ENCODE results near the gene CD93. TPM values are rescaled to one million over a fixed set of nuclear protein-coding genes. Genes with fewer than 3 reads are reported as not detected.

CD93 gene
- total RNA-seq, 2 experiments from 2014 or later: 1.1 TPM

DNA sequence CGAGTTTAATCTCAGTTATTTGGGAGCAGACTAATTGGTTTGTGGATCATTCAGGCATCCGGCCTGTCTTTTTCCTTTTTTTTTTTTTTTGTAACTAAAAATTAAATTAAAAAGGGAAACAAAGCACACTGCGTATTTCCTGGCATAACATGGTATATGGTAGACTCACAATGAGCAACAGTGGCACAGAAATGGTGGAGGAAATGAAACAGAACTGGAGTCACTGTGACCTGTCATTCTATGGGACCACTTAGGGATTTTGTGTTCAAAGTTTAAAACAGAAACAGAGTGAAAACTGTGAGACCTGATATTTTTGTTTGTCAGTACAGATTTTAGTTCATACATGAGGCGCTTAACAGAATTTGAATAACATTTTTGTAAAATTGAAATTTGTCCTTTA lies 4.8 kb upstream of the CD93 start:
- H3K27ac ChIP-seq (ENCODE audit: low read depth in 1 of 2, low read length in 2 of 2): no peak overlapping the region
- H3K4me1 Mint-ChIP-seq (ENCODE audit: low read depth): peaks cover 9% of the 10 kb centered on the region
- POLR2A ChIA-PET: no interaction called here
- no peak for DNase-seq
- TF ChIP-seq CTCF (IDR thresholded peaks at IDR 0.05): no peak
- peaks cover 4 to 6% of the 10 kb centered on the region in 2 experiments for H3K27me3 ChIP-seq (ENCODE audit: control insufficient read depth in 1 of 2, insufficient read depth in 2 of 2, low read length in 2 of 2)
- H3K36me3 Mint-ChIP-seq (ENCODE audit: low read depth): no peaks in the 10 kb centered on the region
- H3K4me3 Mint-ChIP-seq: no peak overlapping the region
- H3K9me3 ChIP-seq (ENCODE audit: control insufficient read depth in 1 of 2, insufficient read depth in 1 of 2, low read length in 2 of 2): no peaks in the 10 kb centered on the region
- no peak overlapping the region for H3K4me3 ChIP-seq (ENCODE audit: low read length)
- H3K4me1 ChIP-seq (ENCODE audit: insufficient read depth, low read length): peaks cover 20% of the 10 kb centered on the region
- H3K27ac Mint-ChIP-seq: no peak overlapping the region
- peaks cover 6% of the 10 kb centered on the region for H3K27me3 Mint-ChIP-seq
- intact Hi-C loops (cut with DNase I, micrococcal nuclease): no loop called here
- ATAC-seq (ENCODE audit: poor library complexity): no peak
- CTCF ChIA-PET: no interaction called here
- H3K36me3 ChIP-seq (ENCODE audit: insufficient read depth, low read length): no peaks in the 10 kb centered on the region
- H3K9me3 Mint-ChIP-seq: no peaks in the 10 kb centered on the region

GRCh38 chr20:23090147-23090546 lies 4.0 kb upstream of the CD93 start:
- H3K36me3 ChIP-seq (ENCODE audit: insufficient read depth, low read length): no peaks in the 10 kb centered on the region
- H3K4me1 ChIP-seq (ENCODE audit: insufficient read depth, low read length): peaks cover 26% of the 10 kb centered on the region
- no peak overlapping the region for H3K4me3 ChIP-seq (ENCODE audit: low read length)
- H3K27me3 ChIP-seq (ENCODE audit: control insufficient read depth in 1 of 2, insufficient read depth in 2 of 2, low read length in 2 of 2): peaks cover 4 to 6% of the 10 kb centered on the region in 2 experiments
- Mint-ChIP-seq H3K9me3 (no peaks in the 10 kb centered on the region), H3K27ac (no peak overlapping the region), H3K4me3 (no peak overlapping the region), H3K4me1 (ENCODE audit: low read depth) (peaks cover 9% of the 10 kb centered on the region), H3K36me3 (ENCODE audit: low read depth) (no peaks in the 10 kb centered on the region), H3K27me3 (peaks cover 6% of the 10 kb centered on the region)
- TF ChIP-seq CTCF (IDR thresholded peaks at IDR 0.05): no peak
- peaks cover 0 to under 1% of the 10 kb centered on the region in 2 experiments for H3K9me3 ChIP-seq (ENCODE audit: control insufficient read depth in 1 of 2, insufficient read depth in 1 of 2, low read length in 2 of 2)
- no peak for DNase-seq
- ChIA-PET CTCF (no interaction called here), POLR2A (no interaction called here)
- intact Hi-C loops (cut with DNase I, micrococcal nuclease): no loop called here
- no peak for ATAC-seq (ENCODE audit: poor library complexity)
- no peak overlapping the region for H3K27ac ChIP-seq (ENCODE audit: low read depth in 1 of 2, low read length in 2 of 2)

DNA sequence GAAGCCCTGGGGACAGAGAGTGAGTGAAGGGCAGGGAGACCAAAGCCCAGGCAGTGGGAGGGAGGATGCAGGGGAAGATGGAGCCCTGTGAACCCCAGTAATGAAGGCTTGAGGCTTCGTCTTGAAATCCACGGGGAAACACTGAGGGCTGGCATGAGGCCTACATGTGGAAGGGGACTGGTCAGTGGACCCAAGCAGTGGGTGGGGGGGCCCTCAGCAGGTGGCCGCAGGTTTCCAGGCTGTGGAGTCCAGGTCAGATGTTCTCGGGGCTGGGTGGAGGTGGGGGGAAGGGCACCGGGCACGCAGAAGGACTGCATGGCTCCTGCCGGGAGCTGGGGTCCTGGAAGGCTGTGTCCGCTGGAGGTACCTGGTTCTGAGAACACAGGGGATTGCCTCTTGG lies 2.7 kb upstream of the CD93 start:
- Mint-ChIP-seq H3K9me3 (no peaks in the 10 kb centered on the region), H3K27ac (no peak overlapping the region), H3K27me3 (peaks cover 6% of the 10 kb centered on the region), H3K4me1 (ENCODE audit: low read depth) (peaks cover 9% of the 10 kb centered on the region), H3K4me3 (no peak overlapping the region), H3K36me3 (ENCODE audit: low read depth) (no peaks in the 10 kb centered on the region)
- Histone ChIP-seq H3K9me3 (ENCODE audit: control insufficient read depth in 1 of 2, insufficient read depth in 1 of 2, low read length in 2 of 2) (peaks cover 0 to 10% of the 10 kb centered on the region in 2 experiments), H3K27me3 (ENCODE audit: control insufficient read depth in 1 of 2, insufficient read depth in 2 of 2, low read length in 2 of 2) (peaks cover 4% of the 10 kb centered on the region in 2 experiments), H3K4me3 (ENCODE audit: low read length) (no peak overlapping the region), H3K36me3 (ENCODE audit: insufficient read depth, low read length) (no peaks in the 10 kb centered on the region), H3K4me1 (ENCODE audit: insufficient read depth, low read length) (peaks cover 34% of the 10 kb centered on the region), H3K27ac (ENCODE audit: low read depth in 1 of 2, low read length in 2 of 2) (no peak overlapping the region)
- DNase-seq (no peak), ATAC-seq (ENCODE audit: poor library complexity) (no peak)
- intact Hi-C loops (cut with DNase I, micrococcal nuclease): no loop called here
- ChIA-PET CTCF (no interaction called here), POLR2A (no interaction called here)
- TF ChIP-seq CTCF (IDR thresholded peaks at IDR 0.05): no peak

Data from CD4-positive, alpha-beta T cell (primary cell).